K562 (cell line): ENCODE measurements around the gene AHNAK. TPM values are rescaled to one million over a fixed set of nuclear protein-coding genes. Genes with fewer than 3 reads are reported as not detected.

Source experiments
- CCNT2 ChIP-seq: IDR thresholded peaks from 2 replicates; pipeline ENCODE4 v1.6.1; 2011; ENCODE audit warnings: borderline replicate concordance, low read depth, mild to moderate bottlenecking, moderate library complexity, mixed read lengths, low read length; ENCODE audit not compliant: insufficient read length; ENCODE audit errors: extremely low read depth
- CEBPB ChIP-seq: fragments of 450-650 bp; IDR thresholded peaks from 2 replicates; pipeline ENCODE4 v1.6.1; 2016; ENCODE audit warnings: missing genetic modification characterization, missing compliant biosample characterization
- FIP1L1 ChIP-seq: fragments of 200-400 bp; formaldehyde crosslinking; IDR thresholded peaks from 2 replicates; pipeline ENCODE4 v1.6.1; 2018; ENCODE audit warnings: mild to moderate bottlenecking, low read depth, low read length; ENCODE audit not compliant: poor library complexity, severe bottlenecking
- FOXJ2 ChIP-seq: fragments of 200-800 bp; sonication (Bioruptor generic); IDR thresholded peaks from 2 replicates; pipeline ENCODE4 v1.6.1; 2016; ENCODE audit warnings: missing genetic modification characterization, missing compliant biosample characterization
- IFI16 ChIP-seq: fragments of 250-450 bp; sonication (Bioruptor Pico); IDR thresholded peaks from 2 replicates; pipeline ENCODE4 v2.1.2; 2022; ENCODE audit warnings: mild to moderate bottlenecking, inconsistent platforms
- NR4A1 ChIP-seq, 2 experiments: fragments of 250-450 bp in 1 of 2; fragments of 450-650 bp in 1 of 2; sonication (Bioruptor Pico) in 1 of 2; IDR thresholded peaks; 2 replicates each; pipeline versions ENCODE4 v1.4.0 to v1.6.1; 2016 to 2020; ENCODE audit warnings: mild to moderate bottlenecking in 2 of 2, missing compliant biosample characterization in 1 of 2, missing genetic modification characterization in 1 of 2, moderate library complexity in 1 of 2
- NUFIP1 ChIP-seq: fragments of 450-650 bp; IDR thresholded peaks from 2 replicates; pipeline ENCODE4 v1.6.1; 2018; ENCODE audit not compliant: partially characterized antibody
- RUNX1 ChIP-seq: sonication (generic); IDR thresholded peaks from 2 replicates; pipeline ENCODE4 v1.6.1; 2016; ENCODE audit warnings: antibody characterized with exemption, low read depth
- ZBTB49 ChIP-seq: sonication (generic); formaldehyde crosslinking; IDR thresholded peaks from 2 replicates; pipeline ENCODE4 v1.8.0; 2022; ENCODE audit warnings: missing genetic modification reagents, mild to moderate bottlenecking, borderline replicate concordance
- ZNF518B ChIP-seq: fragments of 250-450 bp; sonication (Bioruptor Pico); IDR thresholded peaks from 2 replicates; pipeline ENCODE4 v1.5.0; 2021; ENCODE audit warnings: mild to moderate bottlenecking, moderate library complexity
- ZNF592 ChIP-seq: fragments of 450-650 bp; IDR thresholded peaks from 2 replicates; pipeline ENCODE4 v1.6.1; 2017; ENCODE audit warnings: antibody characterized with exemption, mild to moderate bottlenecking
- polyA plus RNA-seq, 8 experiments: library from polyadenylated mRNA; depleted of rRNA in 4 of 8; stranded (reverse) in 5 of 8; unstranded in 3 of 8; fragments of >200 nt; fragmentation: Nextera tagmentation in 2 of 8; fragmentation: Illumina TruSeq in 1 of 8; extraction: Ambion mirVana in 2 of 8; extraction: Trizol in 1 of 8; gene quantifications; 2 replicates each; pipeline versions ENCODE4 v1.2.1 to v1.2.3, GENCODE V29; 2011 to 2014; ENCODE audit warnings: inconsistent platforms in 1 of 8, missing spikeins in 1 of 8
- total RNA-seq, 7 experiments: library from RNA; depleted of rRNA in 6 of 7; stranded (reverse); fragments of >200 nt in 6 of 7; fragmentation: Illumina TruSeq in 2 of 7; extraction: Trizol in 2 of 7; gene quantifications; 2 replicates each; pipeline versions ENCODE4 v1.2.1 to v1.2.3, GENCODE V29; 2011 to 2021; ENCODE audit warnings: low replicate concordance in 1 of 7
- TF ChIP-seq, protein P1 (sequence below): fragments of 450-650 bp; IDR thresholded peaks from 2 replicates; pipeline ENCODE4 v1.6.1; 2016; ENCODE audit warnings: antibody characterized with exemption

The AHNAK gene
- total and polyA plus RNA-seq, 9 of the 15 experiments (the other 6 are each of a cell fraction or from before 2014, with no cell fraction given), result 1.5 to 89.7 (median 45.0) TPM

- no peak for TF ChIP-seq ZBTB49 (CRISPR knock-in tag)
- no peak for TF ChIP-seq FOXJ2 (tag)
- peak; percentile 85 for TF ChIP-seq ZNF592
- no peak for TF ChIP-seq CEBPB (tag)
- TF ChIP-seq, protein P1, sequence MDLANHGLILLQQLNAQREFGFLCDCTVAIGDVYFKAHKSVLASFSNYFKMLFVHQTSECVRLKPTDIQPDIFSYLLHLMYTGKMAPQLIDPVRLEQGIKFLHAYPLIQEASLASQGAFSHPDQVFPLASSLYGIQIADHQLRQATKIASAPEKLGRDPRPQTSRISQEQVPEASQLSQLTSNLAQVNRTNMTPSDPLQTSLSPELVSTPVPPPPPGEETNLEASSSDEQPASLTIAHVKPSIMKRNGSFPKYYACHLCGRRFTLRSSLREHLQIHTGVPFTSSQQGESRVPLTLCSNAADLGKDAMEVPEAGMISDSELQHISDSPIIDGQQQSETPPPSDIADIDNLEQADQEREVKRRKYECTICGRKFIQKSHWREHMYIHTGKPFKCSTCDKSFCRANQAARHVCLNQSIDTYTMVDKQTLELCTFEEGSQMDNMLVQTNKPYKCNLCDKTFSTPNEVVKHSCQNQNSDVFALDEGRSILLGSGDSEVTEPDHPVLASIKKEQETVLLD, result no peak
- TF ChIP-seq CCNT2, result peak; percentile 19
- TF ChIP-seq FIP1L1, result no peak
- TF ChIP-seq RUNX1, result no peak
- no peak for TF ChIP-seq NUFIP1
- TF ChIP-seq NR4A1 (CRISPR knock-in tag; IDR thresholded peaks at IDR 0.05), result 0 out of 2 replicates have a peak, but pooled peaks have one; percentile 26
- TF ChIP-seq NR4A1 (tag; IDR thresholded peaks at IDR 0.05), result 0 out of 2 replicates have a peak, but pooled peaks have one; percentile 19
- no peak for TF ChIP-seq ZNF518B
- no peak for TF ChIP-seq IFI16 (CRISPR knock-in tag)
Observed at GRCh38 chr11:62556108-62556874, 9.7 kb upstream of the AHNAK start (continued).
